Lung microvascular endothelial cell (primary cell): ENCODE results near the gene CRISP1. TPM values are rescaled to one million over a fixed set of nuclear protein-coding genes. Genes with fewer than 3 reads are reported as not detected.
"Not testable (repeated sequence)": the region's sequence is repeated elsewhere in the genome, so short reads cannot be mapped to it uniquely, and the experiment has no call there.

Source experiments
- DNase-seq, 2 donors: peaks; one replicate each; pipeline versions ENCODE4 v3.0.0 to v3.0.0-alpha.2; 2010; ENCODE audit warnings: low read depth in 2 of 2
- total RNA-seq: library from RNA; depleted of rRNA; stranded (reverse); fragments of >200 nt; gene quantifications from 2 replicates; pipeline ENCODE4 v1.2.1, GENCODE V29; 2014

CRISP1 gene
- total RNA-seq, 1 donor from 2014 or later: not detected

- DNase-seq: no peak
These were observed 24.9 kb downstream of the CRISP1 start for GRCh38 chr6:49841424-49841823.

GRCh38 chr6:49839957-49840356 lies 26.4 kb downstream of the CRISP1 start:
- no peak for DNase-seq

- no peak for DNase-seq
These were observed 27.2 kb downstream of the CRISP1 start for GRCh38 chr6:49839162-49839561.

GRCh38 chr6:49835140-49835539 lies 31.2 kb downstream of the CRISP1 start:
- no peak for DNase-seq

- no peak for DNase-seq
These were observed 32.9 kb downstream of the CRISP1 start for GRCh38 chr6:49833386-49833785.

GRCh38 chr6:49826743-49827406 lies 39.5 kb downstream of the CRISP1 start:
- no peak for DNase-seq

- DNase-seq: no peak
These were observed 51.2 kb downstream of the CRISP1 start for GRCh38 chr6:49815166-49815565.

GRCh38 chr6:49813248-49813647 lies 53.1 kb downstream of the CRISP1 start:
- no peak for DNase-seq

- no peak for DNase-seq
These were observed 60.2 kb downstream of the CRISP1 start for GRCh38 chr6:49806145-49806544.

- DNase-seq: no peak
These were observed 61.1 kb downstream of the CRISP1 start for GRCh38 chr6:49805246-49805645.

GRCh38 chr6:49801525-49801924 lies 64.8 kb downstream of the CRISP1 start:
- DNase-seq: no peak

GRCh38 chr6:49799090-49799489 lies 67.2 kb downstream of the CRISP1 start:
- DNase-seq: no peak

- DNase-seq: not testable (repeated sequence)
These were observed 69.4 kb downstream of the CRISP1 start for GRCh38 chr6:49796842-49797455.

- no peak for DNase-seq
These were observed 76.0 kb downstream of the CRISP1 start for GRCh38 chr6:49790341-49790740.

GRCh38 chr6:49787176-49787575 lies 79.2 kb downstream of the CRISP1 start, which contains the start of gene PGK2:
PGK2 (minus strand) TSS chr6:49787285; CDS start chr6:49787187, 98 bp downstream.
- peak in 1 of 2 donors; percentile 1 for DNase-seq

GRCh38 chr6:49784272-49784671 lies 82.1 kb downstream of the CRISP1 start:
- DNase-seq: no peak

Other genes starting within 250 kb of the CRISP1 start
- gene RHAG, start 229.7 kb downstream of the CRISP1 start, total RNA-seq: not detected in 2 replicates
- not detected in 2 replicates for gene CRISP2, start 153.0 kb downstream of the CRISP1 start, total RNA-seq
- gene CRISP3, start 122.1 kb downstream of the CRISP1 start, total RNA-seq: not detected in 2 replicates
- gene PGK2, start 79.2 kb downstream of the CRISP1 start, total RNA-seq: not detected in 2 replicates
- gene DEFB114, start 97.6 kb upstream of the CRISP1 start, total RNA-seq: not detected in 2 replicates
- gene DEFB113, start 103.1 kb upstream of the CRISP1 start, total RNA-seq: not detected in 2 replicates
- gene DEFB110, start 155.5 kb upstream of the CRISP1 start, total RNA-seq: not detected in 2 replicates
- gene DEFB112, start 183.4 kb upstream of the CRISP1 start, total RNA-seq: not detected in 2 replicates